Uterus (tissue), 2 donors: ENCODE data around the gene PZP.

ENCODE experiments used
- POLR2A ChIP-seq, 2 donors: fragments of 450-650 bp; IDR thresholded peaks; one replicate each; pipeline ENCODE4 v1.6.1; 2016; ENCODE audit warnings: antibody characterized with exemption in 2 of 2, mild to moderate bottlenecking in 1 of 2, moderate library complexity in 1 of 2
- TF ChIP-seq, protein P1 (sequence below), 4 experiments: fragments of 200-600 bp in 2 of 4; fragments of 450-650 bp in 2 of 4; sonication (generic) in 2 of 4; IDR thresholded peaks; one replicate each; pipeline ENCODE4 v1.5.1; 2016 to 2019; ENCODE audit warnings: antibody characterized with exemption in 4 of 4, mild to moderate bottlenecking in 2 of 4, moderate library complexity in 1 of 4

- TF ChIP-seq, protein P1, sequence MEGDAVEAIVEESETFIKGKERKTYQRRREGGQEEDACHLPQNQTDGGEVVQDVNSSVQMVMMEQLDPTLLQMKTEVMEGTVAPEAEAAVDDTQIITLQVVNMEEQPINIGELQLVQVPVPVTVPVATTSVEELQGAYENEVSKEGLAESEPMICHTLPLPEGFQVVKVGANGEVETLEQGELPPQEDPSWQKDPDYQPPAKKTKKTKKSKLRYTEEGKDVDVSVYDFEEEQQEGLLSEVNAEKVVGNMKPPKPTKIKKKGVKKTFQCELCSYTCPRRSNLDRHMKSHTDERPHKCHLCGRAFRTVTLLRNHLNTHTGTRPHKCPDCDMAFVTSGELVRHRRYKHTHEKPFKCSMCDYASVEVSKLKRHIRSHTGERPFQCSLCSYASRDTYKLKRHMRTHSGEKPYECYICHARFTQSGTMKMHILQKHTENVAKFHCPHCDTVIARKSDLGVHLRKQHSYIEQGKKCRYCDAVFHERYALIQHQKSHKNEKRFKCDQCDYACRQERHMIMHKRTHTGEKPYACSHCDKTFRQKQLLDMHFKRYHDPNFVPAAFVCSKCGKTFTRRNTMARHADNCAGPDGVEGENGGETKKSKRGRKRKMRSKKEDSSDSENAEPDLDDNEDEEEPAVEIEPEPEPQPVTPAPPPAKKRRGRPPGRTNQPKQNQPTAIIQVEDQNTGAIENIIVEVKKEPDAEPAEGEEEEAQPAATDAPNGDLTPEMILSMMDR (IDR thresholded peaks at IDR 0.05): no peak
- no peak for TF ChIP-seq POLR2A (IDR thresholded peaks at IDR 0.05)
Measured at GRCh38 chr12:9114946-9115345, 93.2 kb downstream of the PZP start.
